Measurements from ENCODE around the gene BNC1.

BNC1 gene

GRCh38 chr15:83292317-83292716, 7.9 kb upstream of the BNC1 start:
- no peak for DNase-seq
- Histone ChIP-seq H3K4me3 (ENCODE audit: low read depth, low read length) (no peak overlapping the region), H3K27me3 (peaks cover 16% of the 10 kb centered on the region), H3K4me1 (no peaks in the 10 kb centered on the region), H3K9me3 (no peaks in the 10 kb centered on the region), H3K36me3 (no peaks in the 10 kb centered on the region)
- TF ChIP-seq CTCF (IDR thresholded peaks at IDR 0.05; ENCODE audit: low read depth, low read length) = no peak

- TF ChIP-seq CTCF (IDR thresholded peaks at IDR 0.05; ENCODE audit: low read depth, low read length) = no peak
- H3K36me3 ChIP-seq = no peaks in the 10 kb centered on the region
- no peaks in the 10 kb centered on the region for H3K9me3 ChIP-seq
- DNase-seq = no peak
- no peaks in the 10 kb centered on the region for H3K4me1 ChIP-seq
- H3K4me3 ChIP-seq (ENCODE audit: low read depth, low read length) = no peak overlapping the region
- peaks cover 35% of the 10 kb centered on the region for H3K27me3 ChIP-seq
Measured at GRCh38 chr15:83290236-83290635, 5.8 kb upstream of the BNC1 start.

- Histone ChIP-seq H3K27me3 (peaks cover 42% of the 10 kb centered on the region), H3K36me3 (no peaks in the 10 kb centered on the region), H3K9me3 (no peaks in the 10 kb centered on the region), H3K4me3 (ENCODE audit: low read depth, low read length) (no peak overlapping the region), H3K4me1 (no peaks in the 10 kb centered on the region)
- TF ChIP-seq CTCF (IDR thresholded peaks at IDR 0.05; ENCODE audit: low read depth, low read length) = no peak
- DNase-seq = no peak
Measured at GRCh38 chr15:83289160-83289559, 4.7 kb upstream of the BNC1 start.

- DNase-seq = no peak
Measured at GRCh38 chr15:83288381-83288801, 3.9 kb upstream of the BNC1 start.

GRCh38 chr15:83287541-83288027, 3.1 kb upstream of the BNC1 start:
- H3K27me3 ChIP-seq = peaks cover 55% of the 10 kb centered on the region
- no peak for DNase-seq

More at GRCh38 chr15:83288381-83288801, 3.9 kb upstream of the BNC1 start:
- Histone ChIP-seq H3K4me1 (no peaks in the 10 kb centered on the region), H3K4me3 (ENCODE audit: low read depth, low read length) (no peak overlapping the region), H3K36me3 (no peaks in the 10 kb centered on the region), H3K27me3 (peaks cover 50% of the 10 kb centered on the region), H3K9me3 (no peaks in the 10 kb centered on the region)
- no peak for TF ChIP-seq CTCF (IDR thresholded peaks at IDR 0.05; ENCODE audit: low read depth, low read length)

More at GRCh38 chr15:83287541-83288027, 3.1 kb upstream of the BNC1 start:
- no peaks in the 10 kb centered on the region for H3K9me3 ChIP-seq
- no peaks in the 10 kb centered on the region for H3K4me1 ChIP-seq
- H3K4me3 ChIP-seq (ENCODE audit: low read depth, low read length) = no peak overlapping the region
- TF ChIP-seq CTCF (IDR thresholded peaks at IDR 0.05; ENCODE audit: low read depth, low read length) = no peak
- no peaks in the 10 kb centered on the region for H3K36me3 ChIP-seq
